ENCODE data around the gene RMI1. TPM values are rescaled to one million over a fixed set of nuclear protein-coding genes. Genes with fewer than 3 reads are reported as not detected.
"Not testable (repeated sequence)": the region's sequence is repeated elsewhere in the genome, so short reads cannot be mapped to it uniquely, and the experiment has no call there.

The RMI1 gene
- total and polyA plus RNA-seq, 4 donors = 8.2 to 17.4 (median 14.8) TPM

GRCh38 chr9:84031534-84031933 lies 50.9 kb downstream of the RMI1 start:
- no peaks in the 10 kb centered on the region for H3K4me1 ChIP-seq (ENCODE audit: control insufficient read depth, insufficient read depth, low read length)
- WGBS (ENCODE audit: insufficient coverage) = no CpG with 5 or more reads among the region's 2 CpGs

GRCh38 chr9:84041857-84042256 lies 61.3 kb downstream of the RMI1 start:
- H3K4me1 ChIP-seq (ENCODE audit: control insufficient read depth, insufficient read depth, low read length); DNase-seq (ENCODE audit: low read depth in 4 of 6, low spot score in 6 of 6); H3K27me3 ChIP-seq (ENCODE audit: control insufficient read depth, insufficient read depth, low read length); H3K36me3 ChIP-seq (ENCODE audit: control insufficient read depth, insufficient read depth, low read length); H3K9me3 ChIP-seq (ENCODE audit: control insufficient read depth, insufficient read depth, low read length); H3K4me3 ChIP-seq (ENCODE audit: low read depth, low read length); H3K27ac ChIP-seq (ENCODE audit: low read depth, low read length): not testable (repeated sequence)
- 92% methylated on average over 3 of the region's 5 CpGs for WGBS (ENCODE audit: insufficient coverage)

More at GRCh38 chr9:84031534-84031933, 50.9 kb downstream of the RMI1 start:
- Histone ChIP-seq H3K9me3 (ENCODE audit: control insufficient read depth, insufficient read depth, low read length) (no peaks in the 10 kb centered on the region), H3K27ac (ENCODE audit: low read depth, low read length) (no peak overlapping the region), H3K27me3 (ENCODE audit: control insufficient read depth, insufficient read depth, low read length) (no peaks in the 10 kb centered on the region), H3K4me3 (ENCODE audit: low read depth, low read length) (no peak overlapping the region), H3K36me3 (ENCODE audit: control insufficient read depth, insufficient read depth, low read length) (no peaks in the 10 kb centered on the region)
- no peak for DNase-seq (ENCODE audit: low read depth in 4 of 6, low spot score in 6 of 6)

DNA sequence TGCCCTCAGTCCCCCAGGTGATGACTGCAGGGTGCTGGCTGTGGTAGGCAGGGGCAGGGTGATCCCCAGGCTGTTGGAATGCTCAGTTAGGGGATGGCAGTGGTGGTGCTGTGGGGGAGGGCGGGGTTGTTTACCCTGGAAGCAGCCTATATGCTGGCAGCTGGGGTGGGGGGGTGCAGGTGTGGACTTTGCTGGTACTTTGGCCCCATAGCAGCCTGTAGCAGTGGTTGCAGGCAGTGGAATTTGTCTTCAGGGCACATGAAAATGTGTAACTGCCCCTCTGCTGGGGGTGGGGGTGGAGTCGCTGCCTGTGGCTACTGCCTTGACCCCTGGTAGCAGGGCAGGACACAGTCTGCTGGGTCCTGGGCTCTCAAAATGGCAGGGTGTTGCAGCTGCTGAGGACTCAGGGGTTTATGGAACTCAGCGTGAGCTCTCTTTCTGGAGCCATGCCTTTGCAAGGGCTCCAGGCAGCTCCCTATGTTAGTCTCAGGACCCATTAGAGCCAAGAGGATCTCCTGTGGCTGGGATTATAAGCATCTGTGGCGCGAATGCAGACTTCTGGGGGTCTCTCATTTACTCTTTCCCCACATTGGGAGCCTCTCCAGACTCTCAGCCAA lies 65.0 kb downstream of the RMI1 start:
- no peak for DNase-seq (ENCODE audit: low read depth in 4 of 6, low spot score in 6 of 6)
- WGBS (ENCODE audit: insufficient coverage) = 81% methylated on average over 5 of the region's 5 CpGs

More for the DNA sequence above, 65.0 kb downstream of the RMI1 start:
- Histone ChIP-seq H3K4me1 (ENCODE audit: control insufficient read depth, insufficient read depth, low read length) (no peaks in the 10 kb centered on the region), H3K27ac (ENCODE audit: low read depth, low read length) (no peak overlapping the region), H3K36me3 (ENCODE audit: control insufficient read depth, insufficient read depth, low read length) (no peaks in the 10 kb centered on the region), H3K4me3 (ENCODE audit: low read depth, low read length) (no peak overlapping the region), H3K9me3 (ENCODE audit: control insufficient read depth, insufficient read depth, low read length) (no peaks in the 10 kb centered on the region), H3K27me3 (ENCODE audit: control insufficient read depth, insufficient read depth, low read length) (no peaks in the 10 kb centered on the region)

Small RNAs within 50 kb of the gene (small RNA-seq; reads per million reads assigned to genes)
- not detected for gene RF00019 (ENCODE audit: low replicate concordance)

Other genes starting within 250 kb of the RMI1 start
- 10 to 100 TPM; 14.8 to 15.9 TPM for gene GKAP1, start 163.0 kb upstream of the RMI1 start, total RNA-seq
- gene GKAP1, start 163.0 kb upstream of the RMI1 start, polyA plus RNA-seq (ENCODE audit: insufficient read length in 2 of 2) = 10 to 100 TPM; 25.2 to 26.7 TPM
- gene KIF27, start 59.4 kb upstream of the RMI1 start, total RNA-seq = 10 to 100 TPM; 13.1 to 19.4 TPM
- 10 to 100 TPM in 1 of 2 donors, 1 to 10 TPM in 1; 9.9 to 15.3 TPM for gene KIF27, start 59.4 kb upstream of the RMI1 start, polyA plus RNA-seq (ENCODE audit: insufficient read length in 2 of 2)
- gene HNRNPK, start 590 bp upstream of the RMI1 start, total RNA-seq = 100 to 1,000 TPM; 535 to 560 TPM
- 100 to 1,000 TPM; 607 to 647 TPM for gene HNRNPK, start 590 bp upstream of the RMI1 start, polyA plus RNA-seq (ENCODE audit: insufficient read length in 2 of 2)

All from spinal cord (tissue), 10 donors.